ENCODE measurements around the gene GPR137. TPM values are rescaled to one million over a fixed set of nuclear protein-coding genes. Genes with fewer than 3 reads are reported as not detected.

The GPR137 gene
- total RNA-seq, 1 donor from 2014 or later = 57.8 TPM

- Mint-ChIP-seq H3K27ac (ENCODE audit: unreplicated experiment) (peak overlapping the region; percentile 97), H3K9me3 (ENCODE audit: low read depth) (no peaks in the 10 kb centered on the region), H3K36me3 (ENCODE audit: low read depth) (peaks cover 1% of the 10 kb centered on the region), H3K4me3 (ENCODE audit: unreplicated experiment) (peak overlapping the region; percentile 84), H3K27me3 (ENCODE audit: low read depth) (peaks cover 10% of the 10 kb centered on the region), H3K4me1 (ENCODE audit: low read depth) (peaks cover 31% of the 10 kb centered on the region)
- no peak for TF ChIP-seq CTCF (IDR thresholded peaks at IDR 0.05)
- no peak for DNase-seq (ENCODE audit: low spot score)
These were observed 18.3 kb downstream of the GPR137 start for GRCh38 chr11:64304032-64304315.

GRCh38 chr11:64304316-64305072 is 18.8 kb downstream of the GPR137 start:
- peaks cover 31% of the 10 kb centered on the region for H3K4me1 Mint-ChIP-seq (ENCODE audit: low read depth)
- peak; percentile 99 for TF ChIP-seq CTCF (IDR thresholded peaks at IDR 0.05)
- no peaks in the 10 kb centered on the region for H3K9me3 Mint-ChIP-seq (ENCODE audit: low read depth)
- DNase-seq (ENCODE audit: low spot score) = no peak
- H3K27me3 Mint-ChIP-seq (ENCODE audit: low read depth) = peaks cover 8% of the 10 kb centered on the region
- H3K4me3 Mint-ChIP-seq (ENCODE audit: unreplicated experiment) = peak overlapping the region; percentile 84
- H3K36me3 Mint-ChIP-seq (ENCODE audit: low read depth) = peaks cover 1% of the 10 kb centered on the region
- peak overlapping the region; percentile 97 for H3K27ac Mint-ChIP-seq (ENCODE audit: unreplicated experiment)

GRCh38 chr11:64305075-64305690 is 19.5 kb downstream of the GPR137 start, which contains the start of gene ESRRA:
Gene ESRRA (plus strand): TSS chr11:64305524. CDS start chr11:64307180, 1,656 bp downstream.
- H3K4me1 Mint-ChIP-seq (ENCODE audit: low read depth) = peaks cover 27% of the 10 kb centered on the region
- H3K27me3 Mint-ChIP-seq (ENCODE audit: low read depth) = peaks cover 6% of the 10 kb centered on the region
- TF ChIP-seq CTCF (IDR thresholded peaks at IDR 0.05) = no peak
- no peaks in the 10 kb centered on the region for H3K9me3 Mint-ChIP-seq (ENCODE audit: low read depth)
- peak; percentile 100 for DNase-seq (ENCODE audit: low spot score)
- peaks cover 1% of the 10 kb centered on the region for H3K36me3 Mint-ChIP-seq (ENCODE audit: low read depth)
- H3K27ac Mint-ChIP-seq (ENCODE audit: unreplicated experiment) = peak within 1 kb of the TSS; percentile 97
- H3K4me3 Mint-ChIP-seq (ENCODE audit: unreplicated experiment) = peak within 1 kb of the TSS; percentile 91

- Mint-ChIP-seq H3K27ac (ENCODE audit: unreplicated experiment) (peak overlapping the region; percentile 60), H3K4me1 (ENCODE audit: low read depth) (peaks cover 19% of the 10 kb centered on the region), H3K27me3 (ENCODE audit: low read depth) (no peaks in the 10 kb centered on the region), H3K9me3 (ENCODE audit: low read depth) (no peaks in the 10 kb centered on the region), H3K36me3 (ENCODE audit: low read depth) (peaks cover 1% of the 10 kb centered on the region), H3K4me3 (ENCODE audit: unreplicated experiment) (peak overlapping the region; percentile 91)
- peak; percentile 74 for TF ChIP-seq CTCF (IDR thresholded peaks at IDR 0.05)
- DNase-seq (ENCODE audit: low spot score) = peak; percentile 94
These were observed 20.3 kb downstream of the GPR137 start for GRCh38 chr11:64305691-64306562.

GRCh38 chr11:64306563-64306875 is 20.9 kb downstream of the GPR137 start:
- H3K9me3 Mint-ChIP-seq (ENCODE audit: low read depth) = no peaks in the 10 kb centered on the region
- no peak for DNase-seq (ENCODE audit: low spot score)
- no peaks in the 10 kb centered on the region for H3K27me3 Mint-ChIP-seq (ENCODE audit: low read depth)
- peaks cover 17% of the 10 kb centered on the region for H3K4me1 Mint-ChIP-seq (ENCODE audit: low read depth)
- peaks cover 1% of the 10 kb centered on the region for H3K36me3 Mint-ChIP-seq (ENCODE audit: low read depth)
- H3K4me3 Mint-ChIP-seq (ENCODE audit: unreplicated experiment) = peak overlapping the region; percentile 91
- H3K27ac Mint-ChIP-seq (ENCODE audit: unreplicated experiment) = peak overlapping the region; percentile 60
- no peak for TF ChIP-seq CTCF (IDR thresholded peaks at IDR 0.05)

Data from chondrocyte (in vitro differentiated cells).